Transverse colon (tissue), 4 donors: Measurements from ENCODE around the gene CCR4.

Experiments used
- CTCF ChIP-seq, 5 experiments: fragments of 200-600 bp in 3 of 5; fragments of 450-650 bp in 2 of 5; sonication (generic) in 3 of 5; IDR thresholded peaks; 1 replicate in 2 of 5; 2 replicates in 3 of 5; pipeline ENCODE4 v1.5.1; 2016 to 2017; ENCODE audit warnings: antibody characterized with exemption in 5 of 5, inconsistent platforms in 3 of 5, mild to moderate bottlenecking in 2 of 5, moderate library complexity in 1 of 5
- POLR2AphosphoS5 ChIP-seq, 3 donors: sonication (generic); formaldehyde crosslinking; IDR thresholded peaks; one replicate each; pipeline ENCODE4 v1.6.1; 2016; ENCODE audit warnings: antibody characterized with exemption in 3 of 3

GRCh38 chr3:32937331-32937730 is 14.1 kb upstream of the CCR4 start:
- TF ChIP-seq CTCF (IDR thresholded peaks at IDR 0.05) (no peak), POLR2AphosphoS5 (IDR thresholded peaks at IDR 0.05) (no peak)
